HG03469 (cell line): ENCODE measurements around the gene LAMC3.
"Not testable (repeated sequence)": the region's sequence is repeated elsewhere in the genome, so short reads cannot be mapped to it uniquely, and the experiment has no call there.

Experiments
- ATAC-seq: cut with Tn5 transposase; IDR thresholded peaks from one replicate; pipeline ENCODE4 v1.9.1; 2021; ENCODE audit warnings: mild to moderate bottlenecking, moderate library complexity, moderate number of reproducible peaks; ENCODE audit not compliant: unreplicated experiment

Gene LAMC3

GRCh38 chr9:131114084-131114535 is 105.1 kb downstream of the LAMC3 start:
- ATAC-seq = no peak

GRCh38 chr9:131115360-131115742 is 106.4 kb downstream of the LAMC3 start:
- not testable (repeated sequence) for ATAC-seq

GRCh38 chr9:131116281-131117120 is 107.5 kb downstream of the LAMC3 start:
- no peak for ATAC-seq

- no peak for ATAC-seq
Measured at GRCh38 chr9:131117121-131117761, 108.3 kb downstream of the LAMC3 start.

GRCh38 chr9:131117762-131118145 is 108.8 kb downstream of the LAMC3 start:
- ATAC-seq = no peak

- no peak for ATAC-seq
Measured at GRCh38 chr9:131119600-131119999, 110.6 kb downstream of the LAMC3 start.

- no peak for ATAC-seq
Measured at GRCh38 chr9:131120620-131121228, 111.8 kb downstream of the LAMC3 start.

- ATAC-seq = no peak
Measured at GRCh38 chr9:131121346-131121745, 112.4 kb downstream of the LAMC3 start.

- no peak for ATAC-seq
Measured at GRCh38 chr9:131122158-131122557, 113.2 kb downstream of the LAMC3 start.

- no peak for ATAC-seq
Measured at GRCh38 chr9:131125038-131125287, 116.0 kb downstream of the LAMC3 start.

- ATAC-seq = peak; percentile 79
Measured at GRCh38 chr9:131125288-131126058, 116.5 kb downstream of the LAMC3 start, which contains the start of gene NUP214. NUP214 (plus strand) TSS chr9:131125586; CDS start chr9:131125705, 119 bp downstream.

- ATAC-seq = no peak
Measured at GRCh38 chr9:131126059-131126426, 117.1 kb downstream of the LAMC3 start.

- no peak for ATAC-seq
Measured at GRCh38 chr9:131129183-131129582, 120.2 kb downstream of the LAMC3 start.

GRCh38 chr9:131138676-131139075 is 129.7 kb downstream of the LAMC3 start:
- ATAC-seq = no peak

GRCh38 chr9:131140112-131140511 is 131.1 kb downstream of the LAMC3 start:
- no peak for ATAC-seq

GRCh38 chr9:131140550-131140949 is 131.6 kb downstream of the LAMC3 start:
- ATAC-seq = no peak

- no peak for ATAC-seq
Measured at GRCh38 chr9:131142160-131142559, 133.2 kb downstream of the LAMC3 start.
